ENCODE results near the gene OXCT1. TPM values are rescaled to one million over a fixed set of nuclear protein-coding genes. Genes with fewer than 3 reads are reported as not detected.

Gene OXCT1
- total and polyA plus RNA-seq, 2 donors (not counting 3 experiments of a cell fraction or from before 2014, with no cell fraction given): 12.8 to 37.4 TPM

GRCh38 chr5:41903382-41903891 is 33.2 kb upstream of the OXCT1 start:
- dilution Hi-C loops (cut with MboI; ENCODE audit: extremely low pct_ligation_motif_present, low sequenced_read_pairs): no loop called here
- POLR2A ChIA-PET: interaction anchor here (0.6 to 1.7 kb wide), 5 partner anchors 18 to 1138 kb away, joined by 3 to 6 read pairs (median 4); partner anchors contain the start of gene FBXO4
- H3K36me3 ChIP-seq (ENCODE audit: control insufficient read depth in 2 of 2, extremely low read depth in 1 of 2, insufficient read depth in 2 of 2, low read length in 2 of 2): peaks cover 0 to 2% of the 10 kb centered on the region in 2 experiments
- H2AFZ ChIP-seq (ENCODE audit: low read depth, low read length): peak overlapping the region; percentile 8
- peaks cover 0 to 2% of the 10 kb centered on the region in 2 experiments for H3K27me3 ChIP-seq (ENCODE audit: control insufficient read depth in 2 of 2, insufficient read depth in 2 of 2, low read length in 2 of 2)
- no peaks in the 10 kb centered on the region for H3K9me3 ChIP-seq (replicated peaks; ENCODE audit: control insufficient read depth, insufficient read depth, low read length)
- intact Hi-C loops (cut with micrococcal nuclease): loop anchor here (10.0 kb wide), 1 partner anchor 1411 kb away; the partner anchor contains the start of gene HMGCS1
- peaks cover 14% of the 10 kb centered on the region for H3K4me1 ChIP-seq (ENCODE audit: control insufficient read depth, extremely low read depth, insufficient read depth, low read length)
- FAIRE-seq: no peak
- H3K27ac ChIP-seq (ENCODE audit: insufficient read depth, low read depth, low read length): peak overlapping the region; percentile 86
- TF ChIP-seq JUN (IDR thresholded peaks at IDR 0.05; ENCODE audit: borderline replicate concordance, insufficient read depth, insufficient read length, low read depth) (no peak), MYC (IDR thresholded peaks at IDR 0.05; ENCODE audit: low read depth, low read length) (no peak), CTCF (IDR thresholded peaks at IDR 0.05; ENCODE audit: extremely low read depth in 1 of 2, insufficient read depth in 1 of 2, low read depth in 1 of 2, low read length in 2 of 2) (no peak)
- peak overlapping the region; percentile 44 for H3K9ac ChIP-seq (replicated peaks; ENCODE audit: extremely low read depth, insufficient read depth, low read length)
- peaks cover 19% of the 10 kb centered on the region for H3K79me2 ChIP-seq (ENCODE audit: control insufficient read depth, insufficient read depth, low read length)
- BruUV-seq (replicated peaks): TSS peak; percentile 98
- CTCF ChIA-PET: interaction anchor here (0.9 to 2.4 kb wide), 8 partner anchors 18 to 986 kb away, joined by 3 to 16 read pairs (median 6); partner anchors contain the start of genes FBXO4, GHR and OXCT1
- no peak for DNase-seq (ENCODE audit: low read depth, low spot score)
- H3K9me1 ChIP-seq (replicated peaks; ENCODE audit: control insufficient read depth, extremely low read depth, insufficient read depth, low read length): no peaks in the 10 kb centered on the region
- peak overlapping the region; percentile 11 to 81 (median 43) for H3K4me3 ChIP-seq (replicated peaks in 1 of 3; ENCODE audit: insufficient read depth in 1 of 3, low read depth in 1 of 3, low read length in 3 of 3)
- H3K4me2 ChIP-seq (ENCODE audit: insufficient read depth, low read length): peak overlapping the region; percentile 90
- no peaks in the 10 kb centered on the region for H4K20me1 ChIP-seq (replicated peaks; ENCODE audit: control insufficient read depth, extremely low read depth, insufficient read depth, low read length)

GRCh38 chr5:41896230-41896629 is 26.0 kb upstream of the OXCT1 start:
- DNase-seq (ENCODE audit: low read depth, low spot score) (no peak), FAIRE-seq (no peak)
- ChIA-PET CTCF (no interaction called here), POLR2A (no interaction called here)
- Histone ChIP-seq H3K79me2 (ENCODE audit: control insufficient read depth, insufficient read depth, low read length) (no peaks in the 10 kb centered on the region), H2AFZ (ENCODE audit: low read depth, low read length) (no peak overlapping the region), H3K4me3 (replicated peaks in 1 of 3; ENCODE audit: insufficient read depth in 1 of 3, low read depth in 1 of 3, low read length in 3 of 3) (no peak overlapping the region), H4K20me1 (replicated peaks; ENCODE audit: control insufficient read depth, extremely low read depth, insufficient read depth, low read length) (no peaks in the 10 kb centered on the region), H3K27ac (ENCODE audit: insufficient read depth, low read depth, low read length) (no peak overlapping the region), H3K4me1 (ENCODE audit: control insufficient read depth, extremely low read depth, insufficient read depth, low read length) (no peaks in the 10 kb centered on the region), H3K9ac (replicated peaks; ENCODE audit: extremely low read depth, insufficient read depth, low read length) (no peak overlapping the region), H3K27me3 (ENCODE audit: control insufficient read depth in 2 of 2, insufficient read depth in 2 of 2, low read length in 2 of 2) (peaks cover 20 to 23% of the 10 kb centered on the region in 2 experiments), H3K4me2 (ENCODE audit: insufficient read depth, low read length) (no peak overlapping the region), H3K9me3 (replicated peaks; ENCODE audit: control insufficient read depth, insufficient read depth, low read length) (no peaks in the 10 kb centered on the region), H3K9me1 (replicated peaks; ENCODE audit: control insufficient read depth, extremely low read depth, insufficient read depth, low read length) (no peaks in the 10 kb centered on the region), H3K36me3 (ENCODE audit: control insufficient read depth in 2 of 2, extremely low read depth in 1 of 2, insufficient read depth in 2 of 2, low read length in 2 of 2) (no peaks in the 10 kb centered on the region)
- no TSS peak for BruUV-seq (replicated peaks)
- dilution Hi-C loops (cut with MboI; ENCODE audit: extremely low pct_ligation_motif_present, low sequenced_read_pairs) (no loop called here), intact Hi-C loops (cut with micrococcal nuclease) (no loop called here)
- TF ChIP-seq EZH2 (IDR thresholded peaks at IDR 0.05; ENCODE audit: borderline replicate concordance, low read depth, low read length, severe bottlenecking) (no peak), CTCF (IDR thresholded peaks at IDR 0.05; ENCODE audit: extremely low read depth in 1 of 2, insufficient read depth in 1 of 2, low read depth in 1 of 2, low read length in 2 of 2) (no peak), MAX (IDR thresholded peaks at IDR 0.05; ENCODE audit: insufficient read depth, insufficient read length) (no peak), POLR2AphosphoS5 (IDR thresholded peaks at IDR 0.05; ENCODE audit: insufficient read depth, low read depth, low read length) (no peak), GATA2 (IDR thresholded peaks at IDR 0.05; ENCODE audit: insufficient read depth, insufficient read length, low read depth, low read length) (no peak), POLR2A (IDR thresholded peaks at IDR 0.05; ENCODE audit: low read depth, low read length) (no peak), FOS (IDR thresholded peaks at IDR 0.05; ENCODE audit: borderline replicate concordance, insufficient read depth, low read length) (no peak), JUN (IDR thresholded peaks at IDR 0.05; ENCODE audit: borderline replicate concordance, insufficient read depth, insufficient read length, low read depth) (no peak), MYC (IDR thresholded peaks at IDR 0.05; ENCODE audit: low read depth, low read length) (no peak)
